Mesenchymal stem cell (in vitro differentiated cells and primary cell): ENCODE results near the gene GET3.
A peak's percentile ranks its signal among the peaks of the same experiment; 100 is the strongest.

ENCODE experiments used
- DNase-seq: peaks from one replicate; pipeline ENCODE4 v3.0.0-alpha.2; 2013
- H2AFZ ChIP-seq: one replicate; pipeline ENCODE4 v1.6.1; 2013; ENCODE audit warnings: low read depth, mild to moderate bottlenecking, control low read depth, inconsistent platforms, low read length, moderate library complexity
- H2AK5ac ChIP-seq: 2 replicates; pipeline ENCODE4 v1.6.1; 2013; ENCODE audit warnings: low read length, moderate library complexity, mild to moderate bottlenecking, inconsistent platforms; ENCODE audit not compliant: severe bottlenecking
- H2BK120ac ChIP-seq: one replicate; pipeline ENCODE4 v1.6.1; 2013; ENCODE audit warnings: low read depth, mild to moderate bottlenecking, inconsistent platforms, low read length, moderate library complexity
- H2BK12ac ChIP-seq, 2 experiments: one replicate each; pipeline ENCODE4 v1.6.1; 2013; ENCODE audit warnings: inconsistent platforms in 2 of 2, low read length in 2 of 2, mild to moderate bottlenecking in 2 of 2, moderate library complexity in 2 of 2, control low read depth in 1 of 2
- H2BK15ac ChIP-seq: one replicate; pipeline ENCODE4 v1.6.1; 2013; ENCODE audit warnings: mild to moderate bottlenecking, low read depth, inconsistent platforms; ENCODE audit not compliant: poor library complexity, severe bottlenecking
- H2BK5ac ChIP-seq: 2 replicates; pipeline ENCODE4 v1.6.1; 2013; ENCODE audit warnings: low read depth, mild to moderate bottlenecking, low read length, control low read depth, inconsistent platforms; ENCODE audit not compliant: poor library complexity, severe bottlenecking
- H3K14ac ChIP-seq, 2 experiments: one replicate each; pipeline ENCODE4 v1.6.1; 2013; ENCODE audit warnings: inconsistent platforms in 2 of 2, low read length in 2 of 2, control low read depth in 1 of 2, mild to moderate bottlenecking in 1 of 2, moderate library complexity in 1 of 2
- H3K18ac ChIP-seq, 2 experiments: one replicate each; pipeline ENCODE4 v1.6.1; 2013; ENCODE audit warnings: inconsistent platforms in 2 of 2, low read length in 2 of 2, control low read depth in 1 of 2, low read depth in 1 of 2, mild to moderate bottlenecking in 1 of 2
- H3K23ac ChIP-seq, 2 experiments: one replicate each; pipeline ENCODE4 v1.6.1; 2013; ENCODE audit warnings: inconsistent platforms in 2 of 2, low read length in 2 of 2, mild to moderate bottlenecking in 2 of 2, moderate library complexity in 2 of 2, control low read depth in 1 of 2
- H3K27ac ChIP-seq: 2 replicates; pipeline ENCODE4 v1.5.1; 2013; ENCODE audit warnings: mild to moderate bottlenecking, moderate library complexity, low read length, control low read depth, inconsistent platforms; ENCODE audit not compliant: poor library complexity, severe bottlenecking
- H3K27me3 ChIP-seq, 2 experiments: 2 replicates each; pipeline versions ENCODE4 v1.6.1 to v1.7.0; 2013; ENCODE audit warnings: low read length in 2 of 2, mild to moderate bottlenecking in 2 of 2, moderate library complexity in 2 of 2, control low read depth in 1 of 2, inconsistent platforms in 1 of 2; ENCODE audit not compliant: control insufficient read depth in 1 of 2, insufficient read depth in 1 of 2
- H3K36me3 ChIP-seq, 2 experiments: 2 replicates each; pipeline versions ENCODE4 v1.6.1 to v1.7.0; 2013; ENCODE audit warnings: low read length in 2 of 2, control low read depth in 1 of 2, inconsistent platforms in 1 of 2, low read depth in 1 of 2, mild to moderate bottlenecking in 1 of 2; ENCODE audit not compliant: insufficient read depth in 2 of 2, control insufficient read depth in 1 of 2
- H3K4ac ChIP-seq, 2 experiments: one replicate each; pipeline ENCODE4 v1.6.1; 2013; ENCODE audit warnings: inconsistent platforms in 2 of 2, low read length in 2 of 2, mild to moderate bottlenecking in 2 of 2, moderate library complexity in 2 of 2, control low read depth in 1 of 2, low read depth in 1 of 2
- H3K4me1 ChIP-seq: 2 replicates; pipeline ENCODE4 v1.6.1; 2013; ENCODE audit warnings: low read depth, low read length, control low read depth; ENCODE audit not compliant: control insufficient read depth, insufficient read depth
- H3K4me2 ChIP-seq: 2 replicates; pipeline ENCODE4 v1.6.1; 2013; ENCODE audit warnings: low read length, mild to moderate bottlenecking, inconsistent platforms; ENCODE audit not compliant: poor library complexity, severe bottlenecking
- H3K4me3 ChIP-seq, 2 experiments: 2 replicates each; pipeline versions ENCODE4 v1.5.1 to v1.7.0; 2013; ENCODE audit warnings: low read length in 2 of 2, mild to moderate bottlenecking in 2 of 2, control low read depth in 1 of 2, low read depth in 1 of 2; ENCODE audit not compliant: insufficient read depth in 1 of 2
- H3K79me1 ChIP-seq: replicated peaks from 2 replicates; pipeline ENCODE4 v1.6.1; 2013; ENCODE audit warnings: mild to moderate bottlenecking, control low read depth, low read length, inconsistent platforms; ENCODE audit not compliant: poor library complexity, severe bottlenecking
- H3K9ac ChIP-seq: 2 replicates; pipeline ENCODE4 v1.7.0; 2013; ENCODE audit warnings: mild to moderate bottlenecking, low read length, moderate library complexity
- H3K9me3 ChIP-seq: 2 replicates; pipeline ENCODE4 v1.7.0; 2013; ENCODE audit warnings: mild to moderate bottlenecking, low read length; ENCODE audit not compliant: control insufficient read depth
- H4K8ac ChIP-seq: one replicate; pipeline ENCODE4 v1.6.1; 2013; ENCODE audit warnings: inconsistent platforms, mild to moderate bottlenecking, low read length, moderate library complexity
- H4K91ac ChIP-seq: one replicate; pipeline ENCODE4 v1.6.1; 2013; ENCODE audit warnings: mild to moderate bottlenecking, low read length, inconsistent platforms
- WGBS: methylation state at CpG from one replicate; pipeline ENCODE4 v1.1.7; 2013; ENCODE audit warnings: mixed read lengths; 5-methylcytosine and 5-hydroxymethylcytosine counted together

Gene GET3

GRCh38 chr19:12745166-12745897, 8.0 kb downstream of the GET3 start:
- H3K9ac ChIP-seq: no peak overlapping the region
- H3K4ac ChIP-seq: no peak overlapping the region
- no peak overlapping the region for H2BK15ac ChIP-seq
- no peak overlapping the region for H3K4me3 ChIP-seq
- no peak for DNase-seq
- H4K91ac ChIP-seq: no peak overlapping the region
- H3K14ac ChIP-seq: no peak overlapping the region
- H3K27me3 ChIP-seq: peaks cover 8 to 9% of the 10 kb centered on the region in 2 experiments
- peak overlapping the region; percentile 33 for H3K27ac ChIP-seq
- no peak overlapping the region for H2BK5ac ChIP-seq
- H3K4me1 ChIP-seq: peaks cover 23% of the 10 kb centered on the region
- no peak overlapping the region for H3K18ac ChIP-seq
- H3K4me2 ChIP-seq: no peak overlapping the region
- peaks cover 56 to 65% of the 10 kb centered on the region in 2 experiments for H3K36me3 ChIP-seq
- WGBS: 94% methylated on average over 22 of the region's 22 CpGs
- no peak overlapping the region for H4K8ac ChIP-seq
- H3K23ac ChIP-seq: no peak overlapping the region
- H3K9me3 ChIP-seq: no peaks in the 10 kb centered on the region
- peak overlapping the region; percentile 97 for H2AK5ac ChIP-seq
- H2BK12ac ChIP-seq: no peak overlapping the region
- peaks cover 17% of the 10 kb centered on the region for H3K79me1 ChIP-seq
- H2BK120ac ChIP-seq: no peak overlapping the region
- no peak overlapping the region for H2AFZ ChIP-seq

DNA sequence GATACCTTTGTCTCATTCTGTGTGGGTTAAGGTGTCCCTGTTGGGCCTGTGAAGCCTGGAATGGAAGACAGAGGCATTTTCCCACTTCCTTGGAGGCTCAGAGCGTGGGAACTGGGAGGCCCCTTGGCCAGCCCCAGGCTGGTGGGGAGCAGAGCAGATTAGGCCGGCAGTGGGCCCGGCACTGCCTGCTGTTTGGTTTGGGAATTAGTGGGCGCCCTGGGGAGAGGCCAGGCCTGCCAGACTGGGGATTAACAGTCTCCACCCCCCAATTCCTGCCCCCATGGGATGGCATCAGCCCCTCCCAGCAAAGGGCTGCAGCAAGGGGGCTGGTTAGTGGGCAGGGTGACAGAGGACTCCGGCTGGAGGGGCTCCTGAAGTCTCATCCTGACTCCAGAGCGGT, 11.2 kb downstream of the GET3 start:
- H2BK15ac ChIP-seq: no peak overlapping the region
- H3K4me3 ChIP-seq: no peak overlapping the region
- no peak for DNase-seq
- no peak overlapping the region for H2BK12ac ChIP-seq
- no peak overlapping the region for H2BK5ac ChIP-seq
- H4K8ac ChIP-seq: no peak overlapping the region
- H3K27me3 ChIP-seq: peaks cover 34 to 35% of the 10 kb centered on the region in 2 experiments
- H3K27ac ChIP-seq: no peak overlapping the region
- no peak overlapping the region for H3K4me2 ChIP-seq
- no peak overlapping the region for H3K23ac ChIP-seq
- no peak overlapping the region for H2AK5ac ChIP-seq
- no peak overlapping the region for H4K91ac ChIP-seq
- H2AFZ ChIP-seq: no peak overlapping the region
- H3K14ac ChIP-seq: no peak overlapping the region
- no peaks in the 10 kb centered on the region for H3K9me3 ChIP-seq
- H3K18ac ChIP-seq: no peak overlapping the region
- no peak overlapping the region for H2BK120ac ChIP-seq
- peaks cover 42 to 46% of the 10 kb centered on the region in 2 experiments for H3K36me3 ChIP-seq
- H3K9ac ChIP-seq: no peak overlapping the region
- H3K79me1 ChIP-seq: peaks cover 10% of the 10 kb centered on the region
- no peak overlapping the region for H3K4ac ChIP-seq
- WGBS: 70% methylated on average over 3 of the region's 6 CpGs
- peaks cover 25% of the 10 kb centered on the region for H3K4me1 ChIP-seq

DNA sequence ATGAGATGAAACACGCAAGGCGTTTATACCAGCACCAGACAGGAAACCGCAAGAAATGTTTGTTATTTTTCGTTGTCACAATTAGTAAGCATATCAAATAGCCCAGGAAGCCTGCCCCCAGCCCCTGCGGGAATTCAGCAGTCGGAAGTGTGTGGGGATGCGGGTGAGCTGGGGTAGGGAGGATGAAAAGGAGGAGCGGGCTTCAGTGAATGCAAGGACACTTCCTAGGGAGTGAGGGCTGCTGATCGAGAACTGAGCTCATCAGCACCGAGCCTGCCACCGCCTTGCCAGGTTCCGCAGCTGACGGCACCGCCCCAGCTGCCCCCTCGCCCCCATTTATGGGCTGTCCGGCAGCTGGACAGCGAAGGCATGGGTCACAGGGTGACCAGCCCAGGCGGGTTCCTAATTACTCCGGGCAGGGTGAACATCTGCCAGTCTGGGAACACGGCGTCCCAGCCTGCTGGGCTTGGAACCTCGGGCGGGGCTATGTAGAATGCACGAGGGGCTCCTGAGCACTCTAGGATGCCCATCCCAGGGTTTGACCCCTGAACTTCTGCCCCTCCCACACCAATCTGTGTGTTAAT, 12.7 kb downstream of the GET3 start:
- H3K4ac ChIP-seq: no peak overlapping the region
- H3K4me1 ChIP-seq: peaks cover 18% of the 10 kb centered on the region
- no peak overlapping the region for H2BK5ac ChIP-seq
- no peak overlapping the region for H4K8ac ChIP-seq
- H2BK120ac ChIP-seq: no peak overlapping the region
- no peak overlapping the region for H2BK15ac ChIP-seq
- no peak overlapping the region for H3K4me2 ChIP-seq
- H2AFZ ChIP-seq: no peak overlapping the region
- H4K91ac ChIP-seq: no peak overlapping the region
- WGBS: 57% methylated on average over 24 of the region's 24 CpGs
- H3K27ac ChIP-seq: no peak overlapping the region
- H3K4me3 ChIP-seq: no peak overlapping the region
- H3K23ac ChIP-seq: no peak overlapping the region
- H3K79me1 ChIP-seq: peaks cover 8% of the 10 kb centered on the region
- peaks cover 37 to 38% of the 10 kb centered on the region in 2 experiments for H3K27me3 ChIP-seq
- no peaks in the 10 kb centered on the region for H3K9me3 ChIP-seq
- peak overlapping the region in 1 of 2 experiments; percentile 51 for H3K18ac ChIP-seq
- no peak overlapping the region for H2AK5ac ChIP-seq
- H3K9ac ChIP-seq: no peak overlapping the region
- DNase-seq: peak; percentile 42
- H2BK12ac ChIP-seq: peak overlapping the region in 1 of 2 experiments; percentile 61
- H3K36me3 ChIP-seq: peaks cover 31 to 38% of the 10 kb centered on the region in 2 experiments
- H3K14ac ChIP-seq: no peak overlapping the region

- DNase-seq: no peak
- no peak overlapping the region for H3K9ac ChIP-seq
- H3K4ac ChIP-seq: no peak overlapping the region
- H3K18ac ChIP-seq: no peak overlapping the region
- H2AK5ac ChIP-seq: no peak overlapping the region
- H3K27me3 ChIP-seq: peaks cover 37 to 38% of the 10 kb centered on the region in 2 experiments
- no peak overlapping the region for H2BK120ac ChIP-seq
- peaks cover 10% of the 10 kb centered on the region for H3K4me1 ChIP-seq
- H2BK15ac ChIP-seq: no peak overlapping the region
- H4K8ac ChIP-seq: no peak overlapping the region
- no peak overlapping the region for H3K4me2 ChIP-seq
- no peaks in the 10 kb centered on the region for H3K9me3 ChIP-seq
- WGBS: 86% methylated on average over 9 of the region's 9 CpGs
- H2BK12ac ChIP-seq: no peak overlapping the region
- H2BK5ac ChIP-seq: no peak overlapping the region
- no peak overlapping the region for H3K27ac ChIP-seq
- no peak overlapping the region for H3K14ac ChIP-seq
- H3K36me3 ChIP-seq: peaks cover 23 to 30% of the 10 kb centered on the region in 2 experiments
- H3K4me3 ChIP-seq: no peak overlapping the region
- no peak overlapping the region for H4K91ac ChIP-seq
- H3K23ac ChIP-seq: no peak overlapping the region
- no peak overlapping the region for H2AFZ ChIP-seq
- H3K79me1 ChIP-seq: peaks cover 6% of the 10 kb centered on the region
Measured at GRCh38 chr19:12750851-12751250, 13.6 kb downstream of the GET3 start.
